BJ (cell line): ENCODE data around the gene KCNH5. TPM values are rescaled to one million over a fixed set of nuclear protein-coding genes. Genes with fewer than 3 reads are reported as not detected.

Source experiments
- CTCF ChIA-PET: fragments of 350-600 bp; formaldehyde crosslinking; extraction: SDS; loops from one replicate; lab custom pipeline; 2021; ENCODE audit warnings: antibody characterized with exemption, inconsistent platforms; lab: Yijun Ruan, JAX
- POLR2A ChIA-PET: fragments of 300-600 bp; sonication (Branson Sonifier 250); formaldehyde crosslinking; extraction: SDS; loops from one replicate; lab custom pipeline; 2021; ENCODE audit warnings: antibody characterized with exemption; lab: Charles Lee
- DNase-seq: peaks from one replicate; pipeline ENCODE4 v3.0.0-alpha.2; 2011; ENCODE audit warnings: low read depth
- H3K27me3 ChIP-seq: 2 replicates; pipeline ENCODE4 v1.6.0; 2011; ENCODE audit warnings: low read length; ENCODE audit not compliant: control insufficient read depth, insufficient read depth
- H3K36me3 ChIP-seq: 2 replicates; pipeline ENCODE4 v1.5.1; 2011; ENCODE audit warnings: low read length; ENCODE audit not compliant: control insufficient read depth, insufficient read depth
- H3K4me3 ChIP-seq: 2 replicates; pipeline ENCODE4 v1.5.1; 2011; ENCODE audit warnings: low read depth, mild to moderate bottlenecking, control low read depth, low read length
- polyA plus RNA-seq: library from polyadenylated mRNA; depleted of rRNA; stranded (reverse); fragments of >200 nt; gene quantifications from 2 replicates; pipeline ENCODE4 v1.2.3, GENCODE V29; 2011
- TF ChIP-seq, protein P1 (sequence below): IDR thresholded peaks from 2 replicates; pipeline ENCODE4 v1.5.1; 2011; ENCODE audit warnings: low read depth, mild to moderate bottlenecking, control low read depth, inconsistent platforms, low read length, moderate library complexity; ENCODE audit not compliant: insufficient read depth

Gene KCNH5
- polyA plus RNA-seq, 1 experiment = 0.05 TPM

GRCh38 chr14:63027719-63028118 is 17.5 kb downstream of the KCNH5 start:
- CTCF ChIA-PET = no interaction called here
- DNase-seq = no peak
- no peaks in the 10 kb centered on the region for H3K27me3 ChIP-seq
- no peak overlapping the region for H3K4me3 ChIP-seq
- TF ChIP-seq, protein P1, sequence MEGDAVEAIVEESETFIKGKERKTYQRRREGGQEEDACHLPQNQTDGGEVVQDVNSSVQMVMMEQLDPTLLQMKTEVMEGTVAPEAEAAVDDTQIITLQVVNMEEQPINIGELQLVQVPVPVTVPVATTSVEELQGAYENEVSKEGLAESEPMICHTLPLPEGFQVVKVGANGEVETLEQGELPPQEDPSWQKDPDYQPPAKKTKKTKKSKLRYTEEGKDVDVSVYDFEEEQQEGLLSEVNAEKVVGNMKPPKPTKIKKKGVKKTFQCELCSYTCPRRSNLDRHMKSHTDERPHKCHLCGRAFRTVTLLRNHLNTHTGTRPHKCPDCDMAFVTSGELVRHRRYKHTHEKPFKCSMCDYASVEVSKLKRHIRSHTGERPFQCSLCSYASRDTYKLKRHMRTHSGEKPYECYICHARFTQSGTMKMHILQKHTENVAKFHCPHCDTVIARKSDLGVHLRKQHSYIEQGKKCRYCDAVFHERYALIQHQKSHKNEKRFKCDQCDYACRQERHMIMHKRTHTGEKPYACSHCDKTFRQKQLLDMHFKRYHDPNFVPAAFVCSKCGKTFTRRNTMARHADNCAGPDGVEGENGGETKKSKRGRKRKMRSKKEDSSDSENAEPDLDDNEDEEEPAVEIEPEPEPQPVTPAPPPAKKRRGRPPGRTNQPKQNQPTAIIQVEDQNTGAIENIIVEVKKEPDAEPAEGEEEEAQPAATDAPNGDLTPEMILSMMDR = no peak
- H3K36me3 ChIP-seq = no peaks in the 10 kb centered on the region
- POLR2A ChIA-PET = no interaction called here

GRCh38 chr14:63026491-63026890 is 18.8 kb downstream of the KCNH5 start:
- DNase-seq = no peak
- no peak overlapping the region for H3K4me3 ChIP-seq
- POLR2A ChIA-PET = no interaction called here
- H3K27me3 ChIP-seq = no peaks in the 10 kb centered on the region
- CTCF ChIA-PET = no interaction called here
- no peaks in the 10 kb centered on the region for H3K36me3 ChIP-seq
- TF ChIP-seq, protein P1 = no peak

DNA sequence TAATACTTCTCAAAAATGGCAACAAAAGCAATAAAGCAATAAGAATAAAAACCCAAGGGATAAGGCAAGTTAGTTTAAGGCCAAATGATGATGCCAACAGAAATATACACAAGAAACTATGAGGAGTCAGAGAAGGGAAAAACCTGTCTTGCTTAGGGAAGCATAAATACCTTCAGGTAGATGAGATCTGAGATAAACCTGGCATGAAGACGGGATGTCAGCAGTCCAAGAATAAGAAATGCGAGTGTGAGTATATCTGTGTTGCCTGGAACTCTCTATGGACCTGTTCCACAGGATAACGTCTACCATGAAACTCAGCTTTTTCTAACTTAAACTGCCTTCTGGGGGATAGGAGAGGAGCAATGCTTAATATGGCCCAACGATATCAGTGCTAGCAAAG is 30.6 kb downstream of the KCNH5 start:
- ChIA-PET CTCF (no interaction called here), POLR2A (no interaction called here)
- TF ChIP-seq, protein P1 = no peak
- DNase-seq = no peak
- H3K27me3 ChIP-seq = no peaks in the 10 kb centered on the region
- no peaks in the 10 kb centered on the region for H3K36me3 ChIP-seq
- H3K4me3 ChIP-seq = no peak overlapping the region

DNA sequence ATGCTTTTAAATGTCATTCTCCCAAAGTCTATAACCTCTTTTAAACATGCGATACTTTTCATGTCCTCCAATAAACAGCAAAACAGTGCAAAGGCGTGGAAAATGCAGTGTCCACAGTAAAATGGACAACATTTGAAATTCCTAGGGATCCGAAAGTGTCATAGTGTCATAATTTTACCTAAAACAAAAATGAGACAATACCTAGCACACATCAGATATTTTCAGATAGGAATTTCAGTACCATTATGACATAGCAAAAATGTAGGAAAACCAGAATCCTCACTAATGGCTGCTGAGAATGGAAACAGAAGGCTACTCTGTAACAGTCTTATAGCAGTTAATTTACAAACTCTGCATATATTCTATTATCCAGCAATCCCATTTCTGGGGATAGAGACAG is 33.1 kb downstream of the KCNH5 start:
- no peaks in the 10 kb centered on the region for H3K27me3 ChIP-seq
- POLR2A ChIA-PET = no interaction called here
- CTCF ChIA-PET = no interaction called here
- TF ChIP-seq, protein P1 = no peak
- no peaks in the 10 kb centered on the region for H3K36me3 ChIP-seq
- no peak for DNase-seq
- no peak overlapping the region for H3K4me3 ChIP-seq

DNA sequence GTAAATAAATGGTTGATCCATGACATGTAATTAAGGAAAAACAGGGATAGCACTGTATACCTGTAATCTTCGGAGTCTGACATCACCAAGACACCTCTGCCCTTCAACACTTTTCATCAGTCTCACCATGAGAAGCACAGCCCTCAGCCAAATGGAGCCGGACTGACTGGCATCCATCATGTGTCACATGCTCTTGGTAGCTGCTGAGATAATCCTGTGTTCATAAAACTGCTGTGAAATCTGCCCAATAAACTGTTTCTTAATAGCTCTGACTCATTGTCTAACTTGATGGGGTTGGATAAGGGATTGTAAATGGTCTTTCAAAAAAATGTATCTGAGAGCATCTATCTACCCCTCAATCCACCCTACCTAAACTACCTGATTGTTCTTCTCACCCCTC is 33.6 kb downstream of the KCNH5 start:
- no peak for DNase-seq
- Histone ChIP-seq H3K36me3 (no peaks in the 10 kb centered on the region), H3K4me3 (no peak overlapping the region), H3K27me3 (no peaks in the 10 kb centered on the region)
- POLR2A ChIA-PET = no interaction called here
- TF ChIP-seq, protein P1 = no peak
- CTCF ChIA-PET = no interaction called here
